Measurements from ENCODE around the gene TM6SF1. TPM values are rescaled to one million over a fixed set of nuclear protein-coding genes. Genes with fewer than 3 reads are reported as not detected.

The TM6SF1 gene
- total RNA-seq, 1 donor from 2014 or later: 4.5 TPM

DNA sequence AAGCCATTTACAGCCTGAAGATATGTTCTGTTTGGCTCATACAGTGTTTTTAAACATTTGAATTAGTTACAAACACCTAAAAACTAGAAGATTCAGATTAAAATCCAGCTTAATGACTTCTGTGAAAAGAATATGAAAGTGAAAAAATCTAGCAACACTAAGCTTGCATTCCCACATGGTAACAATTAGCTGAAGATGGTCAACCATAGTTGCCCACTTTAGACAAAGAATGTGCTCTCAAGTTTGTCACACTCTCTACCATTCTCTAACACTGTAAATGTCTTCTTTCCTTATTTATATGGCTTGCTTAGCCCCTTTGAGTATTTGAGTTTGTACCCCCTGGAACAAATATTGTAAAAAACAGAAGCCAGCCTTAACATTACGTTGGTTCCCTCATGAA lies 67.4 kb downstream of the TM6SF1 start:
- no peak for DNase-seq

DNA sequence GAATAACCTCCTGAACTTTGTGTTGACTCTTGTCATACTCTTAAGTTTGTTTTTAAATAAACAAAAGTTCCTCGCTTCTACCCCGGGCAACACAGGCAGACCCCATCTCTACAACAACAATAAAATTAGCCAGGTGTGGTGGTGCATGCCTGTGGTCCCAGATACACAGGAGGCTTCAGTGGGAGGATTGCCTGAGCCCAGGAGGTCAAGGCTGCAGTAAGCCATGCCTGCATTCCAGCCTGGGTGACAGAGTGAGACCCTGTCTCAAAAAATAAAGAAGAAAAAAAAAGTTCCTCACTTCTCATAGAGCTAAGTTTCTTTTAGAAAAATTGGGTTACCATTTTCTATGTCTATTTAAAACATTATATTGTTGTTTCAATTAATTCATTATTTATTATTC lies 70.9 kb downstream of the TM6SF1 start:
- DNase-seq: no peak

DNA sequence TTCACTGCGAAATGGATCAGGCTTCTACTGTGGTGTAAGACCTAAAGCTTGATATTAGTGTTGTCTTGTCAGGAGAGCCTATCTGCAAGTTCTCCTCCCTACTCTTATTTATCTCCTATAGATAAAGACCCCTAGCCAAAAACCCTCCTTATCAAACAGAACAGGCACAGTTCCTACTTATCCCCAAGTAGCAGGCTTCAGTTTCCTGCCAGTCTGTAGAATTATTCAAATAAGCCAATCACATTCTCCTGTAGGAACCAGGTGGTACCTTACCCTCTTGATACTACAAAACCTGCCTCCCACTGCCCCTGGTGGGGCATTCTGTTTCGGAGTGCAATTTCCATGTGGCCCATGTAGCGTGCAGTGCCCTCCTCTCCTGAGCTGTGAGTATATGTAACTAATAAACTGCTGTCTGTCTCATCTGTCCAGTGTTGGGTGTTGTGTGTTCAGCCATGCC lies 71.5 kb downstream of the TM6SF1 start:
- no peak for DNase-seq

DNA sequence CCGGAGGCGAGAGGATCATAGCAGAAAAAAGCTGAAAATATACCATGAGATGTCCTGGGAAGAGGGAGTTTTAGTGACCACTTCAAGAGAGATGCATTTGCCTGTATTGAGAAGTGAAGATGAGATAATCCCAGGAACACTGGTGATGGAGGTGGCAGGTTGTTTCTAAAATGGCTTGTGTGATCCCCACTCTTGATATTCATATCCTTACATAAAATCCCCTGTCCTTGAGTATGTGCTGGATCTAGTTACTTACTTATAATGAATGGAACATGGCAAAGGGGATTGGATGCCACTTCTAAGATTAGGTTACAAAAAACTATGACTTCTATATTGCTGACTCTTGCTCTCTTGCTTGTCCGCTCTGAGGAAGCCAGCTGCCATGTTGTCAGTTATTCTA lies 78.1 kb downstream of the TM6SF1 start:
- no peak for DNase-seq

Small RNA genes within 50 kb of the gene (small RNA-seq; reads per million reads assigned to genes)
- not detected for gene MIR4515 (ENCODE audit: low replicate concordance)

Other genes with a start within 250 kb of the TM6SF1 start
- 16.8 TPM for gene HOMER2, start 154.9 kb upstream of the TM6SF1 start, total RNA-seq
- gene RAMAC, start 121.4 kb upstream of the TM6SF1 start, total RNA-seq: 32.2 TPM
- gene C15orf40, start 96.0 kb upstream of the TM6SF1 start, total RNA-seq: 11.7 TPM
- gene BTBD1, start 40.4 kb upstream of the TM6SF1 start, total RNA-seq: 56.2 TPM
- 11.7 TPM for gene HDGFL3, start 100.2 kb downstream of the TM6SF1 start, total RNA-seq
- gene BNC1, start 177.0 kb downstream of the TM6SF1 start, total RNA-seq: 9.2 TPM